ENCODE measurements around the gene AIRE.

The AIRE gene

DNA sequence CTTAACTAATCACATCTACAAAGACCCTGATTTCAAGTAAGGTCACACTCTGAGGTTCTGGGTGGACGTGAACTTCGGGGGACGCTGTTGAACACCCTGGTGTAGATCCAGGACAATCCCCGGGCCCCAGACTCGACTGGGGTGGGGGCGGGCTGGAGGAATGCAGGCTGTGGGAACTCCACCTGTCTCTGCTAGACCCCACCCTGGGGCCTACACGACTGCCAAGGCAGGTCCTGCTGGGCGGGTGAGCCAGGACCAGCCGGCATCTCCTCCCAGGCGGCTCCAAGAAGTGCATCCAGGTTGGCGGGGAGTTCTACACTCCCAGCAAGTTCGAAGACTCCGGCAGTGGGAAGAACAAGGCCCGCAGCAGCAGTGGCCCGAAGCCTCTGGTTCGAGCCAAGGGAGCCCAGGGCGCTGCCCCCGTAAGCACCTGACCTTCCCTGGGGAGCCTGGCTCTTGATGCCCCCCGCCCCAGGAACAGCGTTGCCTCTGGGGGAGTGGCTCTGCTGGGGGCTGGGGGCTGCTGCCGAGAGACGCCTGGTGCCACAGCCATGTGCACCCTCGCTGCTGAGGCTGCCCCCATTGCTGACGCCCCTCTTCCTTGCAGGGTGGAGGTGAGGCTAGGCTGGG, 3.8 kb downstream of the AIRE start:
- TF ChIP-seq CEBPB (IDR thresholded peaks at IDR 0.05) (no peak), TAF1 (IDR thresholded peaks at IDR 0.05; ENCODE audit: low read depth) (no peak), FOXM1 (IDR thresholded peaks at IDR 0.05; ENCODE audit: borderline replicate concordance, low read depth) (no peak), YY1 (IDR thresholded peaks at IDR 0.05; ENCODE audit: low read depth) (no peak)
- TF ChIP-seq, protein P1, sequence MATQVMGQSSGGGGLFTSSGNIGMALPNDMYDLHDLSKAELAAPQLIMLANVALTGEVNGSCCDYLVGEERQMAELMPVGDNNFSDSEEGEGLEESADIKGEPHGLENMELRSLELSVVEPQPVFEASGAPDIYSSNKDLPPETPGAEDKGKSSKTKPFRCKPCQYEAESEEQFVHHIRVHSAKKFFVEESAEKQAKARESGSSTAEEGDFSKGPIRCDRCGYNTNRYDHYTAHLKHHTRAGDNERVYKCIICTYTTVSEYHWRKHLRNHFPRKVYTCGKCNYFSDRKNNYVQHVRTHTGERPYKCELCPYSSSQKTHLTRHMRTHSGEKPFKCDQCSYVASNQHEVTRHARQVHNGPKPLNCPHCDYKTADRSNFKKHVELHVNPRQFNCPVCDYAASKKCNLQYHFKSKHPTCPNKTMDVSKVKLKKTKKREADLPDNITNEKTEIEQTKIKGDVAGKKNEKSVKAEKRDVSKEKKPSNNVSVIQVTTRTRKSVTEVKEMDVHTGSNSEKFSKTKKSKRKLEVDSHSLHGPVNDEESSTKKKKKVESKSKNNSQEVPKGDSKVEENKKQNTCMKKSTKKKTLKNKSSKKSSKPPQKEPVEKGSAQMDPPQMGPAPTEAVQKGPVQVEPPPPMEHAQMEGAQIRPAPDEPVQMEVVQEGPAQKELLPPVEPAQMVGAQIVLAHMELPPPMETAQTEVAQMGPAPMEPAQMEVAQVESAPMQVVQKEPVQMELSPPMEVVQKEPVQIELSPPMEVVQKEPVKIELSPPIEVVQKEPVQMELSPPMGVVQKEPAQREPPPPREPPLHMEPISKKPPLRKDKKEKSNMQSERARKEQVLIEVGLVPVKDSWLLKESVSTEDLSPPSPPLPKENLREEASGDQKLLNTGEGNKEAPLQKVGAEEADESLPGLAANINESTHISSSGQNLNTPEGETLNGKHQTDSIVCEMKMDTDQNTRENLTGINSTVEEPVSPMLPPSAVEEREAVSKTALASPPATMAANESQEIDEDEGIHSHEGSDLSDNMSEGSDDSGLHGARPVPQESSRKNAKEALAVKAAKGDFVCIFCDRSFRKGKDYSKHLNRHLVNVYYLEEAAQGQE (IDR thresholded peaks at IDR 0.05; ENCODE audit: low read depth) = no peak
- TF ChIP-seq, protein P2, sequence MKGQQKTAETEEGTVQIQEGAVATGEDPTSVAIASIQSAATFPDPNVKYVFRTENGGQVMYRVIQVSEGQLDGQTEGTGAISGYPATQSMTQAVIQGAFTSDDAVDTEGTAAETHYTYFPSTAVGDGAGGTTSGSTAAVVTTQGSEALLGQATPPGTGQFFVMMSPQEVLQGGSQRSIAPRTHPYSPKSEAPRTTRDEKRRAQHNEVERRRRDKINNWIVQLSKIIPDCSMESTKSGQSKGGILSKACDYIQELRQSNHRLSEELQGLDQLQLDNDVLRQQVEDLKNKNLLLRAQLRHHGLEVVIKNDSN (IDR thresholded peaks at IDR 0.05) = no peak

DNA sequence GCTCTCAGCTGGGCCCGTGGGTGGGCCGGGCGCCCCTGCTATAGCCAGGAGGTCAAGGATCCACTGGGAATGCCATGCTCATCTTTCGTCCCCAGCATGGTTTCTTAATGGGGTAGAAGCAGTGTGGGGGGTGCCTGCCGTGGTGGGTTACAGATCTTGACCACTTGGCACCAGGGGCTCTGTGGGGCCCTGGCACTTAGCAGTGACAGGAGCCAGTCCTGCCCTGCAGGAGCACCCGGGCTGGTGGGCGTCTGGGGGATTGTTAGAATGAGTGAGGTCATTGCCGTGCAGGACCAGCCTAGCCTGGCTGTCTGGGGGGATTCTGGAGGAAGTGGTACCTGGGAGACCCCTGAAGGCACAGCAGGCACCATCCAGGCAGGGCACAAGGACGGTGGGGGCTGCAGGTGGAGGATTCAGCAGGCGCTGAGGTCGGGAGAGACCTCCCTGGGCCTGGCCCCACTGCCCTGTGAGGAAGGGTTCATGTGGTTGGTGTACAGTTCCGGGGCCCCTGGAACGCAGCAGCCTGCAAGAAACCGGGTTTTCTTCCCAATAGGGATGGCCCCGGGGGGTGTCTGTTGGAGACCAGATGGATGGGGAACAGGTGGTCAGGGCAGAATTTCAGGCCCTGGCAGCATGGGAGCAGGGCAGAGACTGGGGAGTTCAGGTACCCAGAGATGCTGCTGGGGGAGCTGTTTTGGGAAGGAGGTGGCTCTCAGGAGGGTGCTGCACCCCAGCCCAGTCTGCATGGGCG, 4.8 kb downstream of the AIRE start:
- TF ChIP-seq, protein P3, sequence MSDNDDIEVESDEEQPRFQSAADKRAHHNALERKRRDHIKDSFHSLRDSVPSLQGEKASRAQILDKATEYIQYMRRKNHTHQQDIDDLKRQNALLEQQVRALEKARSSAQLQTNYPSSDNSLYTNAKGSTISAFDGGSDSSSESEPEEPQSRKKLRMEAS (IDR thresholded peaks at IDR 0.05) = no peak
- TF ChIP-seq TAF1 (IDR thresholded peaks at IDR 0.05; ENCODE audit: low read depth) (no peak), EGR1 (IDR thresholded peaks at IDR 0.05) (no peak), EP300 (IDR thresholded peaks at IDR 0.05; ENCODE audit: borderline replicate concordance) (no peak), FOXM1 (IDR thresholded peaks at IDR 0.05; ENCODE audit: borderline replicate concordance, low read depth) (no peak), CREB1 (IDR thresholded peaks at IDR 0.05; ENCODE audit: low read depth) (no peak), RAD21 (IDR thresholded peaks at IDR 0.05; ENCODE audit: low read depth) (no peak), CEBPB (IDR thresholded peaks at IDR 0.05) (no peak), TCF12 (IDR thresholded peaks at IDR 0.05; ENCODE audit: low read depth) (no peak), NFIC (IDR thresholded peaks at IDR 0.05) (no peak), TEAD4 (IDR thresholded peaks at IDR 0.05) (no peak), YY1 (IDR thresholded peaks at IDR 0.05; ENCODE audit: low read depth) (no peak)
- TF ChIP-seq, protein P2 (IDR thresholded peaks at IDR 0.05) = no peak

DNA sequence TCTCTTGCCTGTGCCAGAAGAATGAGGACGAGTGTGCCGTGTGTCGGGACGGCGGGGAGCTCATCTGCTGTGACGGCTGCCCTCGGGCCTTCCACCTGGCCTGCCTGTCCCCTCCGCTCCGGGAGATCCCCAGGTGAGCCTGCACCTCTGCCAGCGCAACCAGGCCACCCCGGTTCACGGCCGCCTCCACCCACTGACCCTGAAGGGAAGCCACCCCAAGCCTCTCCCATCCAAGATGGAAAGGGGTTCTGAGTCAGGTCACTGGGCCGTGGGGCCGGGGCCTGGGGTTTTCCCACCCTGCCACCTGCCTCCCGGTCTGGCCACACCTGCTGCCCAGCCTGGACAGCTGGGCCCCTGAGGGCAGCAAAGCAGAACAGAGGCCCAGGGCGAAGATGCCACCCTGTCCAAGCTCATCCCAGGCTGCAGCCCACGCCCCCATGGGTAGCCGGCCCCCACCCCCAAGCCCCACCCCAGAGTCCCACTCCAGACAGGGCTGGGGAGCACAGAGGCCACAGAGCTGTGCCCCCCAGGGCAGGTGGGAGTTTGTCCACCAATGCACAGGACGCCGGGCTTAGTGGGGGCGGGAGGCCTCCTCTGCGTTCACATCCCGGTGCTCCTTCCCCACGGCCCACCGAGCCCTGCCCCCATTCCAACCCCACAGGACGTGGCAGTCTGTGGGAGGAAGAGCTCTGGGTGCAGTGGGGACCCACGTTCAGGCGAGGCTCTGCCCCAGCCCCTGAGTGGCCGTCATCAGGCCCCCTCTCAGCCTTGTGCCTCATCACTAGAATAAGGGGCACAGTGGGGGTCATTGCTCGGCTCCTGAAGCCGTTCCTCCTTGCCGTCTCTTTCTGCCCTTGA, 5.6 kb downstream of the AIRE start:
- TF ChIP-seq EP300 (IDR thresholded peaks at IDR 0.05; ENCODE audit: borderline replicate concordance) (no peak), EGR1 (IDR thresholded peaks at IDR 0.05) (no peak), TCF12 (IDR thresholded peaks at IDR 0.05; ENCODE audit: low read depth) (no peak), YY1 (IDR thresholded peaks at IDR 0.05; ENCODE audit: low read depth) (no peak), TAF1 (IDR thresholded peaks at IDR 0.05; ENCODE audit: low read depth) (no peak), TEAD4 (IDR thresholded peaks at IDR 0.05) (no peak), FOXM1 (IDR thresholded peaks at IDR 0.05; ENCODE audit: borderline replicate concordance, low read depth) (no peak), NFIC (IDR thresholded peaks at IDR 0.05) (no peak), CEBPB (IDR thresholded peaks at IDR 0.05) (no peak), RAD21 (IDR thresholded peaks at IDR 0.05; ENCODE audit: low read depth) (no peak)
- TF ChIP-seq, protein P1 (IDR thresholded peaks at IDR 0.05; ENCODE audit: low read depth) = no peak
- TF ChIP-seq, protein P3 (IDR thresholded peaks at IDR 0.05) = no peak
- TF ChIP-seq, protein P2 (IDR thresholded peaks at IDR 0.05) = no peak

DNA sequence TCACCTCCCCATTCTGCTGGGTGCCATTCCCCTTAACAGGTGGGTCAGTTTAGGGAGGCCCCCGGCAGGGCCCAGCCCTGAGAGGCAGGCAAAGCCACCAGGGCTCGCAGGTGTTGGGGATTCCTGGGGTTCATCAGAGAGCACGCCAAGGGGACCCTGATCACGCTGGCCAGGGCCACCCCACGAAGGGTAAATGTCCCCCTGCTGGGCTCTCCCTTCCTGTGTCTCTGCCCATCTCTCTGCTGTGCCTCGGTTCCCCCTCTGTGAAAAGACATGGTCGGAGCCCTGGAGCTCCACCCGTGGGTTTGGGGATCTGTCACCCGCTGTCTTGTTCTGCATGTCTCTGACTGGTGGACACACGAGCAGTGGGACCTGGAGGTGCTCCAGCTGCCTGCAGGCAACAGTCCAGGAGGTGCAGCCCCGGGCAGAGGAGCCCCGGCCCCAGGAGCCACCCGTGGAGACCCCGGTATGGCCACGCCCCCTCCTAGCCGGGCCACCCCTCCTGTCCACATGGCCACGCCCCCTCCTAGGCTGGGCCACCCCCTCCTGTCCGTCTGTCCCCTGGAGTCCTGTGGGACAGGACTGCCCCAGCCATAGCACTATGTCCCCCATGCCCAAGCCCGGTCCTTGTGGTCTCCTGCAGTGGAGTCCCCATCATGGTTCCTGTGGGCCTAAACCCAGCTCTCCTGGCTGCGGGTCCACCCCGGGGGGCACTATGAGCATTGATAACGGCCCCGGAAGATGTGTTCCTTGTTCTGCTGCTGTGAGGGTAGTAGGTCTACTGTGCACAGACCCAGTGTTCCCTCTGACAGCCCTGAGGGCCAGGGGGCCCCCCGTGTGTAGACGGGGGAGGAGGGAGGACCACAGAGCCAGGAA, 6.5 kb downstream of the AIRE start:
- TF ChIP-seq ZBTB7A (IDR thresholded peaks at IDR 0.05; ENCODE audit: low read depth) (no peak), TEAD4 (IDR thresholded peaks at IDR 0.05) (no peak), EP300 (IDR thresholded peaks at IDR 0.05; ENCODE audit: borderline replicate concordance) (no peak), RAD21 (IDR thresholded peaks at IDR 0.05; ENCODE audit: low read depth) (no peak), EGR1 (IDR thresholded peaks at IDR 0.05) (no peak), CEBPB (IDR thresholded peaks at IDR 0.05) (no peak), TAF1 (IDR thresholded peaks at IDR 0.05; ENCODE audit: low read depth) (no peak), NFIC (IDR thresholded peaks at IDR 0.05) (no peak)
- TF ChIP-seq, protein P1 (IDR thresholded peaks at IDR 0.05; ENCODE audit: low read depth) = no peak
- TF ChIP-seq, protein P3 (IDR thresholded peaks at IDR 0.05) = no peak
- TF ChIP-seq, protein P2 (IDR thresholded peaks at IDR 0.05) = no peak
